ENCODE results near the gene PPP2R5C.

GRCh38 chr14:101833045-101833444, 71.5 kb downstream of the PPP2R5C start:
- TF ChIP-seq CTCF (IDR thresholded peaks at IDR 0.05; ENCODE audit: low read depth, low read length, poor library complexity, severe bottlenecking) (no peak), EZH2phosphoT487 (IDR thresholded peaks at IDR 0.05; ENCODE audit: borderline replicate concordance, low read length) (no peak)

Data from DOHH2 (cell line).